ENCODE measurements around the gene KCTD11. TPM values are rescaled to one million over a fixed set of nuclear protein-coding genes. Genes with fewer than 3 reads are reported as not detected.

The KCTD11 gene
- total and polyA plus RNA-seq, 2 experiments from 2014 or later = 2.2 to 7.7 TPM

GRCh38 chr17:7341842-7342241, 10.1 kb upstream of the KCTD11 start:
- ATAC-seq = no peak
- Mint-ChIP-seq H3K4me1 (peaks cover 10% of the 10 kb centered on the region), H3K27ac (no peak overlapping the region), H3K36me3 (ENCODE audit: low read depth) (peaks cover 9% of the 10 kb centered on the region), H3K27me3 (ENCODE audit: insufficient read depth, low read depth, poor library complexity) (peaks cover 8% of the 10 kb centered on the region), H3K9me3 (no peaks in the 10 kb centered on the region), H3K4me3 (no peak overlapping the region)
- Histone ChIP-seq H4K20me1 (replicated peaks; ENCODE audit: insufficient read depth) (0 out of 2 replicates have a peak, but pooled peaks cover 3% of the 10 kb centered on the region), H3F3A (replicated peaks; ENCODE audit: low read depth) (peaks cover 15% of the 10 kb centered on the region), H2AFZ (no peak overlapping the region), H3K4me2 (no peak overlapping the region), H3K36me3 (ENCODE audit: insufficient read depth) (no peaks in the 10 kb centered on the region; the same call in 1 of the 2 replicates), H3K4me1 (ENCODE audit: insufficient read depth) (peaks cover 9% of the 10 kb centered on the region), H3K27ac (ENCODE audit: low read depth) (no peak overlapping the region), H3K27me3 (ENCODE audit: insufficient read depth) (no peaks in the 10 kb centered on the region), H3K9me2 (ENCODE audit: insufficient read depth) (no peaks in the 10 kb centered on the region), H3K79me2 (replicated peaks; ENCODE audit: insufficient read depth) (no peaks in the 10 kb centered on the region), H3K4me3 (no peak overlapping the region)
- DNase-seq (ENCODE audit: low spot score) = no peak
- no peak for TF ChIP-seq NANOG (IDR thresholded peaks at IDR 0.05; ENCODE audit: borderline replicate concordance)
- TF ChIP-seq ETS1 (IDR thresholded peaks at IDR 0.05) = no peak
- no peak for TF ChIP-seq CTCF (conservative IDR thresholded peaks at IDR 0.05; ENCODE audit: low read depth in 2 of 2)
- no peak for TF ChIP-seq EZH2 (IDR thresholded peaks at IDR 0.05; ENCODE audit: low read depth, unreplicated experiment)
- no peak for TF ChIP-seq EZH2phosphoT487 (IDR thresholded peaks at IDR 0.05; ENCODE audit: unreplicated experiment)
- TF ChIP-seq STAT1 (IDR thresholded peaks at IDR 0.05; ENCODE audit: unreplicated experiment) = no peak
- no peak for TF ChIP-seq CREB1 (CRISPR knock-in tag; IDR thresholded peaks at IDR 0.05; ENCODE audit: low read depth)
- no peak for TF ChIP-seq ZNF114 (CRISPR knock-in tag; IDR thresholded peaks at IDR 0.05)
- TF ChIP-seq REST (IDR thresholded peaks at IDR 0.05; ENCODE audit: unreplicated experiment) = no peak
- no peak for TF ChIP-seq POLR2AphosphoS5 (IDR thresholded peaks at IDR 0.05; ENCODE audit: low read depth)
- no peak for TF ChIP-seq JUNB (IDR thresholded peaks at IDR 0.05; ENCODE audit: unreplicated experiment)
- no peak for TF ChIP-seq ZNF331 (CRISPR knock-in tag; IDR thresholded peaks at IDR 0.05; ENCODE audit: low read depth)
- no peak for TF ChIP-seq ZNF462 (CRISPR knock-in tag; IDR thresholded peaks at IDR 0.05)
